GM21737 (cell line): ENCODE data around the gene GALNT11.

Experiments used
- ATAC-seq: cut with Tn5 transposase; IDR thresholded peaks from one replicate; pipeline ENCODE4 v1.9.1; 2021; ENCODE audit warnings: mild to moderate bottlenecking, moderate library complexity; ENCODE audit not compliant: unreplicated experiment

The GALNT11 gene

GRCh38 chr7:152115021-152115718 is 89.7 kb downstream of the GALNT11 start:
- no peak for ATAC-seq

- no peak for ATAC-seq
These were observed 91.9 kb downstream of the GALNT11 start for GRCh38 chr7:152117356-152117755.

GRCh38 chr7:152120210-152120609 is 94.7 kb downstream of the GALNT11 start:
- ATAC-seq: no peak

- ATAC-seq: no peak
These were observed 95.3 kb downstream of the GALNT11 start for GRCh38 chr7:152120776-152121175.

GRCh38 chr7:152121432-152121831 is 96.0 kb downstream of the GALNT11 start:
- ATAC-seq: no peak

- ATAC-seq: no peak
These were observed 97.1 kb downstream of the GALNT11 start for GRCh38 chr7:152122540-152122939.

GRCh38 chr7:152126741-152127140 is 101.3 kb downstream of the GALNT11 start:
- ATAC-seq: no peak

- no peak for ATAC-seq
These were observed 101.8 kb downstream of the GALNT11 start for GRCh38 chr7:152127229-152127628.

GRCh38 chr7:152128252-152128651 is 102.8 kb downstream of the GALNT11 start:
- ATAC-seq: no peak

GRCh38 chr7:152128741-152129461 is 103.4 kb downstream of the GALNT11 start:
- ATAC-seq: no peak

- no peak for ATAC-seq
These were observed 104.2 kb downstream of the GALNT11 start for GRCh38 chr7:152129682-152130081.

GRCh38 chr7:152130658-152131590 is 105.5 kb downstream of the GALNT11 start:
- no peak for ATAC-seq

- ATAC-seq: no peak
These were observed 106.6 kb downstream of the GALNT11 start for GRCh38 chr7:152131981-152132494.

GRCh38 chr7:152132812-152133211 is 107.3 kb downstream of the GALNT11 start:
- ATAC-seq: no peak

GRCh38 chr7:152133804-152134203 is 108.3 kb downstream of the GALNT11 start:
- no peak for ATAC-seq

- ATAC-seq: no peak
These were observed 111.2 kb downstream of the GALNT11 start for GRCh38 chr7:152136686-152137085.

GRCh38 chr7:152137476-152138025 is 112.1 kb downstream of the GALNT11 start:
- ATAC-seq: no peak

- ATAC-seq: no peak
These were observed 114.6 kb downstream of the GALNT11 start for GRCh38 chr7:152140067-152140466.

- no peak for ATAC-seq
These were observed 115.1 kb downstream of the GALNT11 start for GRCh38 chr7:152140560-152140959.

GRCh38 chr7:152142976-152143595 is 117.6 kb downstream of the GALNT11 start:
- ATAC-seq: no peak
